Stimulated activated CD4-positive, alpha-beta T cell treated with anti-CD3 and anti-CD28 coated beads, Interleukin-4, amount 100 ng/mL, for 4 hours (primary cell): ENCODE results near the gene RFX7.
A peak's percentile ranks its signal among the peaks of the same experiment; 100 is the strongest.

Experiments used
- DNase-seq, 2 experiments: peaks; one replicate each; pipeline ENCODE4 v3.0.0-alpha.2; 2020

RFX7 gene

GRCh38 chr15:56244038-56244810, 545 bp upstream of the RFX7 start:
- peak in 1 of 2 experiments; percentile 13 for DNase-seq

- peak in 1 of 2 experiments; percentile 3 for DNase-seq
Observed at GRCh38 chr15:56242576-56243162, 1.0 kb downstream of the RFX7 start.

GRCh38 chr15:56241374-56242105, 2.1 kb downstream of the RFX7 start:
- no peak for DNase-seq

- no peak for DNase-seq
Observed at GRCh38 chr15:56240390-56240789, 3.3 kb downstream of the RFX7 start.

- DNase-seq: no peak
Observed at GRCh38 chr15:56236197-56236596, 7.5 kb downstream of the RFX7 start.

- DNase-seq: no peak
Observed at GRCh38 chr15:56234804-56235203, 8.9 kb downstream of the RFX7 start.

- DNase-seq: no peak
Observed at GRCh38 chr15:56233549-56233948, 10.1 kb downstream of the RFX7 start.

- DNase-seq: no peak
Observed at GRCh38 chr15:56232058-56232457, 11.6 kb downstream of the RFX7 start.

GRCh38 chr15:56228854-56229253, 14.8 kb downstream of the RFX7 start:
- no peak for DNase-seq

GRCh38 chr15:56228352-56228751, 15.3 kb downstream of the RFX7 start:
- DNase-seq: no peak

- DNase-seq: no peak
Observed at GRCh38 chr15:56227780-56228179, 15.9 kb downstream of the RFX7 start.

GRCh38 chr15:56227306-56227705, 16.4 kb downstream of the RFX7 start:
- no peak for DNase-seq

- no peak for DNase-seq
Observed at GRCh38 chr15:56225520-56225919, 18.2 kb downstream of the RFX7 start.

- DNase-seq: no peak
Observed at GRCh38 chr15:56222302-56222701, 21.4 kb downstream of the RFX7 start.

- no peak for DNase-seq
Observed at GRCh38 chr15:56217341-56217740, 26.3 kb downstream of the RFX7 start.

- no peak for DNase-seq
Observed at GRCh38 chr15:56215769-56216168, 27.9 kb downstream of the RFX7 start.

- no peak for DNase-seq
Observed at GRCh38 chr15:56211960-56212550, 31.6 kb downstream of the RFX7 start.

GRCh38 chr15:56211064-56211463, 32.6 kb downstream of the RFX7 start:
- no peak for DNase-seq

- DNase-seq: no peak
Observed at GRCh38 chr15:56208641-56209155, 35.0 kb downstream of the RFX7 start.

- DNase-seq: no peak
Observed at GRCh38 chr15:56208185-56208584, 35.5 kb downstream of the RFX7 start.

GRCh38 chr15:56207711-56208110, 36.0 kb downstream of the RFX7 start:
- no peak for DNase-seq

- DNase-seq: no peak
Observed at GRCh38 chr15:56207092-56207491, 36.6 kb downstream of the RFX7 start.
